T-helper 9 cell (primary cell): ENCODE measurements around the gene MAP1LC3C.

Source experiments
- DNase-seq: peaks from one replicate; pipeline ENCODE4 v3.0.0-alpha.2; 2020
- total RNA-seq, 2 donors: gene quantifications; one replicate each; lab custom pipeline; 2026; lab: John Stamatoyannopoulos, UW

Gene MAP1LC3C
- 0 reads per million in 2 donors for total RNA-seq

GRCh38 chr1:241999026-241999425, at the start of gene MAP1LC3C:
Gene MAP1LC3C (minus strand): TSS chr1:241999098. CDS start chr1:241999008, 90 bp downstream.
- DNase-seq, result no peak

GRCh38 chr1:242043165-242043564, 44.3 kb upstream of the MAP1LC3C start:
- DNase-seq, result no peak

GRCh38 chr1:242034392-242034791, 35.5 kb upstream of the MAP1LC3C start:
- no peak for DNase-seq

GRCh38 chr1:242033447-242033846, 34.5 kb upstream of the MAP1LC3C start:
- DNase-seq, result no peak

- no peak for DNase-seq
Measured at GRCh38 chr1:242030071-242030470, 31.2 kb upstream of the MAP1LC3C start.

GRCh38 chr1:242025681-242026080, 26.8 kb upstream of the MAP1LC3C start:
- no peak for DNase-seq

GRCh38 chr1:242023805-242024204, 24.9 kb upstream of the MAP1LC3C start:
- no peak for DNase-seq

- no peak for DNase-seq
Measured at GRCh38 chr1:242019018-242019417, 20.1 kb upstream of the MAP1LC3C start.

- no peak for DNase-seq
Measured at GRCh38 chr1:242017580-242018233, 18.8 kb upstream of the MAP1LC3C start.

GRCh38 chr1:242016479-242016878, 17.6 kb upstream of the MAP1LC3C start:
- DNase-seq, result no peak

- no peak for DNase-seq
Measured at GRCh38 chr1:242011894-242012660, 13.2 kb upstream of the MAP1LC3C start.

GRCh38 chr1:242008826-242009495, 10.1 kb upstream of the MAP1LC3C start:
- no peak for DNase-seq

GRCh38 chr1:242006976-242007375, 8.1 kb upstream of the MAP1LC3C start:
- DNase-seq, result no peak

GRCh38 chr1:242005866-242006535, 7.1 kb upstream of the MAP1LC3C start:
- DNase-seq, result no peak

- no peak for DNase-seq
Measured at GRCh38 chr1:242004751-242005495, 6.0 kb upstream of the MAP1LC3C start.

- no peak for DNase-seq
Measured at GRCh38 chr1:242002510-242002909, 3.6 kb upstream of the MAP1LC3C start.

- DNase-seq, result no peak
Measured at GRCh38 chr1:242002072-242002471, 3.2 kb upstream of the MAP1LC3C start.

GRCh38 chr1:242000434-242000833, 1.5 kb upstream of the MAP1LC3C start:
- no peak for DNase-seq

GRCh38 chr1:241998412-241998921, 431 bp downstream of the MAP1LC3C start:
- DNase-seq, result peak; percentile 25

- DNase-seq, result no peak
Measured at GRCh38 chr1:241997401-241997998, 1.4 kb downstream of the MAP1LC3C start.

- no peak for DNase-seq
Measured at GRCh38 chr1:241994171-241994570, 4.7 kb downstream of the MAP1LC3C start.

- no peak for DNase-seq
Measured at GRCh38 chr1:241992734-241993133, 6.2 kb downstream of the MAP1LC3C start.
